SU-DHL-6 (cell line): ENCODE results near the gene HASPIN.
A peak's percentile ranks its signal among the peaks of the same experiment; 100 is the strongest.
"Not testable (repeated sequence)": the region's sequence is repeated elsewhere in the genome, so short reads cannot be mapped to it uniquely, and the experiment has no call there.

Experiments
- H2AFZ ChIP-seq: fragments of 200-600 bp; sonication (generic); 2 replicates; pipeline ENCODE4 v1.6.1; 2014; ENCODE audit warnings: low read depth, mild to moderate bottlenecking, moderate library complexity, mixed read lengths, antibody characterized with exemption, low read length; ENCODE audit not compliant: severe bottlenecking
- H3F3A ChIP-seq: fragments of 200-600 bp; shearing (Covaris generic); 2 replicates; pipeline ENCODE4 v1.6.0; 2016; ENCODE audit warnings: antibody characterized with exemption, mild to moderate bottlenecking; ENCODE audit not compliant: insufficient read depth
- H3K27ac ChIP-seq: fragments of 200-600 bp; sonication (generic); 2 replicates; pipeline ENCODE4 v1.5.1; 2016; ENCODE audit warnings: low read depth, mild to moderate bottlenecking, low read length, moderate library complexity, mixed read lengths
- H3K27me3 ChIP-seq: fragments of 200-600 bp; sonication (generic), shearing (Covaris generic); 2 replicates; pipeline ENCODE4 v1.6.0; 2014; ENCODE audit warnings: mild to moderate bottlenecking, low read length
- H3K36me3 ChIP-seq: fragments of 200-600 bp; sonication (generic); 2 replicates; pipeline ENCODE4 v1.6.1; 2014; ENCODE audit warnings: mild to moderate bottlenecking, low read length, mixed read lengths
- H3K4me2 ChIP-seq: fragments of 300-600, 200-600 bp; shearing (Covaris generic), sonication (generic); 2 replicates; pipeline ENCODE4 v1.6.0; 2014; ENCODE audit warnings: low read length, low read depth, mild to moderate bottlenecking; ENCODE audit not compliant: poor library complexity, severe bottlenecking
- H3K4me3 ChIP-seq: fragments of 200-600 bp; sonication (generic); 2 replicates; pipeline ENCODE4 v1.5.1; 2014; ENCODE audit warnings: antibody characterized with exemption, low read length, mild to moderate bottlenecking, mixed read lengths; ENCODE audit not compliant: insufficient read depth, poor library complexity, severe bottlenecking
- H3K79me2 ChIP-seq: fragments of 200-600 bp; sonication (generic); 2 replicates; pipeline ENCODE4 v1.6.1; 2014; ENCODE audit warnings: mild to moderate bottlenecking, low read length, moderate library complexity; ENCODE audit not compliant: insufficient read depth
- H3K9ac ChIP-seq: fragments of 200-600 bp; sonication (generic); 2 replicates; pipeline ENCODE4 v1.7.0; 2014; ENCODE audit warnings: mild to moderate bottlenecking, low read length
- H3K9me2 ChIP-seq: fragments of 200-600 bp; sonication (generic); replicated peaks from 2 replicates; pipeline ENCODE4 v1.6.1; 2014; ENCODE audit warnings: low read length; ENCODE audit not compliant: insufficient read depth
- H3K9me3 ChIP-seq: fragments of 200-600 bp; sonication (generic); 2 replicates; pipeline ENCODE4 v1.6.1; 2014; ENCODE audit warnings: low read length, mixed read lengths; ENCODE audit not compliant: insufficient read depth
- H4K20me1 ChIP-seq: fragments of 200-600 bp; sonication (generic); 2 replicates; pipeline ENCODE4 v1.6.1; 2014; ENCODE audit warnings: low read depth, mild to moderate bottlenecking, antibody characterized with exemption, low read length, moderate library complexity, mixed read lengths
- CTCF ChIP-seq: fragments of 200-600 bp; sonication (generic); IDR thresholded peaks from one replicate; pipeline ENCODE4 v1.5.1; 2017; ENCODE audit warnings: antibody characterized with exemption, mild to moderate bottlenecking, low read length, moderate library complexity; ENCODE audit not compliant: insufficient read depth, poor library complexity, severe bottlenecking
- EZH2phosphoT487 ChIP-seq: fragments of 200-600 bp; sonication (generic), shearing (Covaris generic); conservative IDR thresholded peaks from 2 replicates; pipeline ENCODE4 v1.6.1; 2018; ENCODE audit warnings: mild to moderate bottlenecking, antibody characterized with exemption, low read length, moderate library complexity, mixed read lengths

Gene HASPIN

GRCh38 chr17:3695723-3696411 lies 27.8 kb upstream of the HASPIN start, which contains the start of gene P2RX5:
Gene P2RX5, minus strand, starts transcription at chr17:3696155. Its CDS starts 150 bp downstream, at chr17:3696005.
- no peaks in the 10 kb centered on the region for H3K9me3 ChIP-seq
- peak within 1 kb of the TSS; percentile 81 for H3K4me3 ChIP-seq
- no peaks in the 10 kb centered on the region for H4K20me1 ChIP-seq
- peak within 1 kb of the TSS; percentile 73 for H3K9ac ChIP-seq
- peaks cover 32% of the 10 kb centered on the region for H3K79me2 ChIP-seq
- H3K4me2 ChIP-seq: peak within 1 kb of the TSS; percentile 91
- peak within 1 kb of the TSS; percentile 58 for H2AFZ ChIP-seq
- no peaks in the 10 kb centered on the region for H3K27me3 ChIP-seq
- H3F3A ChIP-seq: peaks cover 13% of the 10 kb centered on the region
- TF ChIP-seq EZH2phosphoT487: no peak
- no peak for TF ChIP-seq CTCF
- H3K27ac ChIP-seq: peak within 1 kb of the TSS; percentile 68
- H3K36me3 ChIP-seq: no peaks in the 10 kb centered on the region
- no peaks in the 10 kb centered on the region for H3K9me2 ChIP-seq

GRCh38 chr17:3697103-3697476 lies 26.6 kb upstream of the HASPIN start:
- Histone ChIP-seq H3K4me3 (no peak overlapping the region), H3K9me2 (no peaks in the 10 kb centered on the region), H2AFZ (no peak overlapping the region), H3K79me2 (peaks cover 32% of the 10 kb centered on the region), H3K27ac (no peak overlapping the region), H3K27me3 (no peaks in the 10 kb centered on the region), H3K9ac (no peak overlapping the region), H3K9me3 (no peaks in the 10 kb centered on the region), H3K4me2 (no peak overlapping the region), H3F3A (peaks cover 13% of the 10 kb centered on the region), H3K36me3 (no peaks in the 10 kb centered on the region), H4K20me1 (no peaks in the 10 kb centered on the region)
- TF ChIP-seq EZH2phosphoT487: no peak

GRCh38 chr17:3698139-3698538 lies 25.6 kb upstream of the HASPIN start:
- Histone ChIP-seq H3K9me3 (no peaks in the 10 kb centered on the region), H3K79me2 (peaks cover 22% of the 10 kb centered on the region), H3F3A (peaks cover 8% of the 10 kb centered on the region; the same call in 1 of the 2 replicates), H3K4me2 (no peak overlapping the region), H3K4me3 (no peak overlapping the region), H3K9ac (no peak overlapping the region), H3K27ac (no peak overlapping the region), H3K9me2 (no peaks in the 10 kb centered on the region), H4K20me1 (no peaks in the 10 kb centered on the region), H3K27me3 (no peaks in the 10 kb centered on the region), H2AFZ (no peak overlapping the region), H3K36me3 (no peaks in the 10 kb centered on the region)
- TF ChIP-seq EZH2phosphoT487 (no peak), CTCF (no peak)

GRCh38 chr17:3699951-3700350 lies 23.8 kb upstream of the HASPIN start:
- Histone ChIP-seq H3K27ac (no peak overlapping the region), H3K9me3 (no peaks in the 10 kb centered on the region), H3K79me2 (peaks cover 7% of the 10 kb centered on the region; the same call in 1 of the 2 replicates), H3F3A (no peaks in the 10 kb centered on the region), H3K4me3 (no peak overlapping the region), H3K9me2 (no peaks in the 10 kb centered on the region), H4K20me1 (no peaks in the 10 kb centered on the region), H2AFZ (no peak overlapping the region), H3K27me3 (no peaks in the 10 kb centered on the region), H3K4me2 (no peak overlapping the region), H3K36me3 (no peaks in the 10 kb centered on the region), H3K9ac (no peak overlapping the region)
- TF ChIP-seq EZH2phosphoT487: no peak
- no peak for TF ChIP-seq CTCF

- H2AFZ ChIP-seq, H3K9ac ChIP-seq, H3K27ac ChIP-seq, H3F3A ChIP-seq, H3K36me3 ChIP-seq, H3K27me3 ChIP-seq, H3K9me2 ChIP-seq, H3K9me3 ChIP-seq, H3K4me2 ChIP-seq, H3K4me3 ChIP-seq, H3K79me2 ChIP-seq, H4K20me1 ChIP-seq: not testable (repeated sequence)
Measured at GRCh38 chr17:3702041-3702539, 21.6 kb upstream of the HASPIN start.
